GM19239 (cell line): Measurements from ENCODE around the gene UBE2M.

Experiments
- DNase-seq: peaks from one replicate; pipeline ENCODE4 v3.0.0; 2011; ENCODE audit warnings: low spot score; ENCODE audit not compliant: insufficient read length
- FAIRE-seq: peaks from 2 replicates; lab custom pipeline; 2011; peaks lifted over from hg19 to GRCh38; lab: Jason Lieb, UNC

UBE2M gene

DNA sequence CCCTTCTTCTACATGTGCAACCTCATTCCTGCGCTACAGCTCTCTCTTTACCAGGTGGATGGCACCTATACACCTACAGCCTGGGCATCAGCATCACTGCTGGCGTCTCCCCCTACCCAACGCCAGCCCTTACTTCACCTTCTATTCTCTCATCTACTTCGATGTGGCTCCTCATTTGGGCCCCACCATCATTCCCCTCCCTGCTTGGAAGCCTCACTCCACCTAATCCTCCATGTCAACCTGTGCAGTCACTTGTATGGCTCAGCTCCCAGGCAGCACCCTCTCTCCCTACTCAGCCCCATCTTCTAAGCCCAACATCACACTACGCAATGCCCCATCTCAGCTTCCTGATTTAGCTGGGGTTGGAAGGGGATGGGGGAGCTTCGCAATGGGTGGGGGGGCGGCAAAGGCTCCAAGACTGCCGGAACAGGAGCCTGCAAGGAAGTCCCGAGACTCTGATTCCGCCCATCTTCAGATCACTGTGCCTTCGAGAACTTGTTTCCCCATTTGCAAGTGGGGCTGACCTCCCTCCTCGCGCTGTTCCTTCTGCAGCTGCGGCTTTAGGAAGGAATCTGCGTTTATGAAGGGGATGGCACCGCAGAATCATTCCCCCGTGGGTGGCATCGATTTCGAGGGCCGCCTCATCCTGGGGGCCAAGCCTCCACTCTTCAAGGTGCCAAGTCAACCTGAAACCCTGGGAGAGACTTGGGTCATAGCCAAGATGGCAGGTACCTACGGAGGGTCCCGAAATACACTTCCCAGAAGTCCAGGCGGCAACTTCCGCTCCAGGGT, 13.8 kb upstream of the UBE2M start:
- DNase-seq (no peak), FAIRE-seq (no peak)

DNA sequence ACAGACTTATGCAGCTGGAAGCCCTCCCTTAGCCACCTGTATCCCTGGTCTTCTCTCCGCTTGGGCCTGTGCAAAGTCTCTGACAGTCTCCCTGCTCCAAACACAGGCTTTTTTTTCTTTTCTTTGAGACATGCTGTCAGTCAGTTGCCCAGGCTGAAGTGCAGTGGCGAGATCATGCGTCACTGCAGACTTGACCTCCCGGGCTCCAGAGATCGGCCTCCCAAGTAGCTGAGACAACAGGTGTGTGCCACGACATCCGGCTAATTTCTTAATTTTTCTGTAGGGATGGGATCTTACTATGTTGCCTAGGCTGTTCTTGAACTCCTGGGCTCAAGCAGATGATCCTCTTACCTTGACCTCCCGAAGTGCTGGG, 13.2 kb upstream of the UBE2M start:
- FAIRE-seq = no peak

DNA sequence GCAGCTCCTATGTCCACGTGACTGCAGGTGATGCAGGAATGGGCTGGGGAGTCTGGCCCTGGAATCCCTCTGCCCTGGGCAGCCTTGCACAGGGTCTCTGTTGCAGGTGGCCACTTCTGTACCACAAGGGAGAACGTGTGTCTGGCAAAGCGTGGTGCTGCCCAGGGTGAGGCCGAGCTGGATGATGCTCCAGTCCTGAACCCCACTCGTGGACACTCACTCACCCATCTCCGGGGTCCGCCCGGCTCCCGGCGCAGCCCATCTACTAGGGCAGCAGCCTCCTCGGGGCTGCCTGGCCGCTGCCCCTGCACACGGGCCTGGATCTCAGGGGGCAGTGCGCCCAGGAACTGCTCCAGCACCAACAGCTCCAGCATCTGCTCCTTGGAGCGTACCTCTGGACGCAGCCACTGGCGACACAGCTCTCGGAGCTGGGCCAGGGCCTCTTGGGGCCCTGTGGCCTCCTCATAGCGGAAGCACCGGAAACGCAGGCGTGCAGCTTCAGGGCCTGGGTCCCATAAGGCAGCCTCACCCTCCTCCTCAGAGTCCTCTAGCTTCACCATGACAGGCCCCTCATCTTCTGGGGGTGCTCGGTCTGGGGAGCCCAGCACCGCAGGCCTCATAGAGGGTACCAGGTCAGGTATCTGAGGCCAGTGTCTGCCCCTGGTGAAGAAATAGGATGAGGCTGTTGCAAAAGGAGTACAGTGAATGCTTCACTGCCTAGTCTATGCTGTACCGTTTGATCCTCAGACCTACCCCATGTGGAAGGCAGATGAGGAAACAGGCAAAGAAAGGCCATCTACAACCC, 12.6 kb upstream of the UBE2M start:
- FAIRE-seq (no peak), DNase-seq (no peak)

More for the DNA sequence above, 13.2 kb upstream of the UBE2M start:
- DNase-seq = no peak

DNA sequence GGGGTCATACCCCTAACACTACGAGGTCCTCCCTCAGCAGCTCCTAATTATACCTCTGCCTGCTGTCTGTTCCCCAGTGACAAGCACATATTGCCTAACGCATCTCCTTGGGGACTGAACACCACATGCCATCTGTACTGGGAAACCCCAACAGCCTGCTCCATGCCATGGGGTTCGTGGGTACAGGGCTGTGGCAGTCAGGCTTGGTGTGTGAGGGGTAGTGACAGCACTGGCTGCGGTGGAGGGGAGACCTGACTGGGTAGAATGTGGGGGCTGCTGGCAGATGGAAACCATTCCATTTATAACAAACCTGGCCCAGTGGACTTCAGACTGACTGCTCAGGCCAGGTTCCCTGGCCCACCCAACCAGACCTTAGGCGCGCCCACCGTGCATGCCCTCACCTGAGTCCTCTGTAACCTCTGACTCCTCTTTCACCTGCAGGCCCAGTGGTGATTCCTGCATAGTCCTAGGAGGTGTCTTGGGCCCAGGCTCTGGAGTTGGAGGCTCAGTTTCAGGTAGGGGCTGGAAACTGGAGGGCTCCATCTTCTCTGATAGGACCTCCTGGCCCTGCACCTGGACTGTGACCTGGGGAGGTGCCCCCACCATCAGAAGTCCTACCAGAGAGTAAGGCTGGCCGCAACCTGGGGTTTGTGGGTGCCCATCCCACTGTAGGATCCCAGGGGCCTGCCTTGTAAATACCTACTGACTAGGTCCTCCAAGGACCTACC, 11.7 kb upstream of the UBE2M start:
- FAIRE-seq (no peak), DNase-seq (no peak)

DNA sequence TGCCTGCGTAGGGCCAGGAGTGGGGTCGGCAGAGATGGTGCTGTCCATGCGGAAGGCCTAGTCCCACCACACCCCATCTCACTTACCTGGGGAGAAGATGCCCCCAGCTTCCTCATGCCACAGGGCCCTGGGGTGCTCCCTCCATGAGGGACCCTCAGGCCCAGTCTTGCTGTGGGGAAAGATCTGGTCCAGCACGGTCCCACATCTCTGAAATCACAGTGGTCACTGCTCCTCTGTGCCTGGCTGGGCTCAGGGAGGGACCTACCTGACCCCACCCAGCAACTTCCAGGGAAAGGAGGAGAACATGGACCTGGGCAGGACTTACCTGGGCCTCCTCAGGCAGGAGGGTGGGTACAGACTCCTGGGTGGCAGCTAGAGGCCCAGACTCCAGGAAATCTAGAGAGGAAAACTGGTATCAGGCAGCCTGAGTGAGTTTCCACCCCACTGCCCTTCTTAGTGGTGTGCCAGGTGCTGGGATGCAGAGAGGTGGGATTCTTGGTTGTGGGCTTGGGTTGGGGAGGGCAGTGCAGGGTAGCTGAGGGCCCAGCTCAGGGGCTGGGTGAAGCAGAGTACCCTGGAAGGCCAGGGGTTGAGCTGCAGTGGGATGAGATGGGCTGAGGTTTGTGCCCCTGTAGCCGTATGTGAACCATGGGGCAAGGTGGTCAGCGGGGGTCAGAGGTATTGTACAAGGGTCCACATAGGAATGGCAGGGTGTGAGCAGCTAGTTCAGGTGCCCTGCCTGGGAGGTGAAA, 11.0 kb upstream of the UBE2M start:
- FAIRE-seq (no peak), DNase-seq (no peak)

DNA sequence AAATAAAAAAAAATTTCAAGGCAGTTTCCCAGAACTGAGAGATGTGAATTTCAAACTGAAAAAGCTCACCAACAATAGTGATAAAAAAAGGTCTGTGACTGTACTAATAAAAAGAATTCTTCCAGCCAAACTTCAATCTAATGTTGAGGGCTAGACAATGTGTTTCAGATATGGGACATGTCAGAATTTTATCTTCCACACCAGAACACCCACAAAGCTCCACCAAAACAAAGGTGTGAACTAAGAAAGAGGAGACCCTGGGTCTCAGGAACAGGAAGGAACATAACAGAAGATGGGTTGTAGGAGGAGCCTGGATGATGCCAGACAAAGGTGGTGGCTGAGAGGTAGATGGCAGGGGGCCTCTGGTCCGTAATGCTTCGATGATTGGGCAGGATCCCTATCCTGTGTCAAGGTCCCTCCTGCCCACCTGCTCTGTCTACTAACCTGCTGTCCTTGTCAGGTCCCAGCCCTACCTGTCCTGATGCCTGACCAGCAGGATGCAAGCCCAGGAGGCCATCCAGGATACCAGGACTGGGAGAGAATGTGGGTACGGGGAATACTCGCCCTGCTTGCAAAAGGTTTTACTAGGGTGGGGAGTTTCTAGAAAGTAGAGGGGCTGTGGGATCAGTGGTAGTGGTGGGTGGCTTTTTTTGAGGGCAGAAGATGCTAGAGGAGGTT, 10.2 kb upstream of the UBE2M start:
- FAIRE-seq (no peak), DNase-seq (no peak)

DNA sequence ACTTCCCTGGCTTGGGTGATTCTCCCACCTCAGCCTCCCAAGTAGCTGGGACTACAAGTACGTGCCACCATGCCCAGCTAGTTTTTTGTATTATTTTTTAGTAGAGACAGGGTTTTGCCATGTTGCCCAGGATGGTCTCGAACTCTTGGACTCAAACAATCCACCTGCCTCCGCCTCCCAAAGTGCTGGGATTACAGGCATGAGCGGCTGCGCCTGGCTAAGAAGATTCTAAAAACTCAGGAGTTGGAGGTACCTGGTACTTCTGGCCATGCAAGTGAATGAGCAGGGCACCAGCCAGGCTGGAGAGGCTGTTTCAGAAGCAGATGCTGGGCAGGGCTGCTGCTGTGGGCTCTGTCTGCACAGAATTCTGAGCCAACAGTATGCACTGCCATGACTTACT, 8.6 kb upstream of the UBE2M start:
- FAIRE-seq (no peak), DNase-seq (no peak)

DNA sequence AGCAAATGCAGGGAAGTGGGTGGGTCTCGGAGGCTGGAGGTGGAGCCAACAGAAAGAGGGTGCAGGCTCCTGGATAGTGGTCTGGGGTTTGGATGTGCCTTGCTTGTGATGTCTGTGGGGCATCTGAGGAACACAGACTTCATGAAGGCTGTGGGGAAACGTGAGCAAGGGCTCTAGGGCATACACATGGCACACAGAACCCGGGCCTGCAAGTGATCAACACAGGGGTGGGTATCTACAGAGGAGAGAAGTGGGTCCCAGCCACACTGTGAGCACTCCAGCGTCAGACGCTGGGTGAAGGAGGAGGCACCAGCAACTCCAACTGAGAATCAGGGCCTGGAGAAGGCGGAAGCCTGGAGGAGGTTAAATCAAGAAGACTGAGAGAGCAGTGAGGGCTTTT, 5.4 kb upstream of the UBE2M start:
- no peak for FAIRE-seq
- no peak for DNase-seq

DNA sequence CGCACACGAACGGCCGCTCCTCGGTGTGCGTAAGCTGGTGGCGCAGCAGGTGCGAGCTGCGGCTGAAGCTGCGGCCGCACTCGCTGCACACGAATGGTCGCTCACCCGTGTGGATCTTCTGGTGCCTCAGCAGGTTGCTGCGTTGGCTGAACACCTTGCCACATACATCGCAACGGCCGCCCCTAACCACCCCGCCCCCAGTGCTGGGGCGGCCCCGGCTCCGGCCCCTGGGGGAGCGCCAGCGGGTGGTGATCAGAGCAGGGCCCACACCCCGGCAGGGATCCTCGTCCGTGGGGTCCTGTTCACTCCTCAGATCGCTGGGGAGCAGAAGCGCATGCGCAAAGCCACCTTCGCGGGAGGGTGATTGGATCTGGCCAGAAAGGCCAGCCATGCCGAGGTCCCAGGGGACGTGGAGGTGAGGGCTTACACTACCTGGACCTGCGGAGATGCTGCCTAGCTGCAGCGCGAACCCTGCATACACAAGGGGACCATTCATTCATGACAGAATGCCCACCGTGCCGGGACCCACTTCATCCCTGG, 4.7 kb upstream of the UBE2M start:
- DNase-seq = no peak
- peak; percentile 4 for FAIRE-seq

DNA sequence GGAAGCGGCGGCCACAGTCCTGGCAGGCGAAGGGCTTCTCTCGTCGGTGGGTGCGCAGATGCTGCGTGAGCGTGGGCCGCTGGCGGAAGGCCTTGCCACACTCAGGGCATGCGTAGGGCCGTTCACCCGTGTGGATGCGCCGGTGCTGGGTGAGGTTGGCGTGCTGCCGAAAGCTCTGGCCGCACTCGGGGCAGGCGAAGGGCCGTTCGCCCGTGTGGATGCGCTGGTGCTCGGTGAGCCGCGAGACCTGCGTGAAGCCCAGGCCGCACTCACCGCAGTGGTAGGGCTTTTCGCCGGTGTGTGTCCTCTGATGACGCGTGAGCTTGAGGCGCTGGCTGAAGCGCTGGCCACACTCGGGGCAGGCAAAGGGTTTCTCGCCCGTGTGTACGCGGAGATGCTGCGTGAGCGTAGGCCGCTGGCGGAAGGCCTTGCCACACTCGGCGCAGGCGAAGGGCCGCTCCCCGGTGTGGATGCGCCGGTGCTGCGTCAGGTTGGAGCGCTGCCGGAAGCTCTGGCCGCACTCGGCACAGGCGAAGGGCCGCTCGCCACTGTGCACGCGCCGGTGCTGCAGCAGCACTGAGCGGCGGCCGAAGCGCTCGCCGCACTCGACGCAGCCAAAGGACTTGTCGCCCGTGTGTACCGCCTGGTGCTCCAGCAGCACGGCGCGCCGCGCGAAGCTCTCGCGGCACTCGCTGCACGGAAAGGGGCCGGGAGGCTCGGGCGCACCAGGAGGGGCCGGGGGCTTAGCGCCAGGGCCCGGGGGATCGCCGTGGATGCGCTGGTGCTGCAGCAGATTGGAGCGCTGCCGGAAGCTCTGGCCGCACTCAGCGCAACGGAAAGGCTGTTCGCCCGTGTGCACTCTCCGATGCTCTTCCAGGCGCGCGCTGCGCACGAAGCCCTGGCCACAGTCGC, 4.0 kb upstream of the UBE2M start:
- DNase-seq = no peak
- FAIRE-seq = no peak

DNA sequence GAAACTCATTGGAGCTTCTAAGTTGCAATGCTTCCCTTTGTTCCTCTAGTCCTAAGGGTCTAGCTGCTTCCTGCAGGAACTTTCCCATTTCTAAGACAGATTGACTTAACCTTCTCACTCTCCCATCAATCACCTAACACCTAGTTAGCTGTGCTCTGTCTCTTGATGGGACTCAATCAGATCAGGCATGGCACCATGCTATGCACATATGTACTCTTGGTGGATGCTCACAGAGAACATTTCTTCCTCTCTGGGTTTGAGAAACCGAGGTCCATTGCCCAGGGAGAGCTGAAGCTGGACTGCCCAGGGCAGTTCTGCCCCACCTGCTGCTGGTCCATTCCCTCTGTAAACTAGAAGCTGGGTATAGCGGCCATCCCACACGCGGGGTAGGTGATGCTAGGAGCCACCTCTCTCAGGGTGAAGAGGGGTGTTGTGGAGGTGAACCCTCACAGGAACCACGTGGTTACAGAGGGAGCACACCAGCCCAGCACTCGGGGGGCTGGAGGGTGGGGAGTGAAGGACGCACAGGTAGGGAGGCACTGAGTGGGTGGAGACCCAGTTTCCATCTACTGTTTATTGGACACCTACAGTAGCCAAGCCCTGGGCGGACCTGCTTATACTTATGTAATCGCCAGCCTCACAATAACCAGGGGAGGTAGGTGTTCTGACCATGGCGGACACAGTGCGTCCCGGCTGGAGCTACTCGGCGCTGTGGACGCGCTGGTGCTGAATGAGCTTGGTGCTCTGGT, 3.1 kb upstream of the UBE2M start:
- FAIRE-seq = no peak
- no peak for DNase-seq

DNA sequence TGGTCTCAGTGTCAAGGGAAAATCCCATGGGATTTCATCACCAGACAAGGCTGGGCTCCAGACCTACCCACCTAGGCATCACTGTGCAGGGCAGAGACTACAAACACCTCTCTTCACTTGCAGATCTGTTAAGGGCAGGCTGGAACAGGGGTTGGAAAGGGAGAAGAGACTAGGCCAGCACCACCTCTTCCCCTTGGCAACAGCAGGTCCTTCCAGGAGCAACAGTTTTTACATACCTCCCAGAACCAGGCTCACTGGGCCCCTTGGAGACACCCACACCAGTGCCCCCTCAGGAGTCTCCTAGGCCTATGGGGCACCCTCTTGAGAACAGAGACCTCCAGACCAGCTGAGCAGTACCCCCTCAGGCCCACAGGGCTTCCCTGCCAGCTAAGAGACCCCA, 2.5 kb upstream of the UBE2M start:
- FAIRE-seq = no peak
- DNase-seq = no peak

DNA sequence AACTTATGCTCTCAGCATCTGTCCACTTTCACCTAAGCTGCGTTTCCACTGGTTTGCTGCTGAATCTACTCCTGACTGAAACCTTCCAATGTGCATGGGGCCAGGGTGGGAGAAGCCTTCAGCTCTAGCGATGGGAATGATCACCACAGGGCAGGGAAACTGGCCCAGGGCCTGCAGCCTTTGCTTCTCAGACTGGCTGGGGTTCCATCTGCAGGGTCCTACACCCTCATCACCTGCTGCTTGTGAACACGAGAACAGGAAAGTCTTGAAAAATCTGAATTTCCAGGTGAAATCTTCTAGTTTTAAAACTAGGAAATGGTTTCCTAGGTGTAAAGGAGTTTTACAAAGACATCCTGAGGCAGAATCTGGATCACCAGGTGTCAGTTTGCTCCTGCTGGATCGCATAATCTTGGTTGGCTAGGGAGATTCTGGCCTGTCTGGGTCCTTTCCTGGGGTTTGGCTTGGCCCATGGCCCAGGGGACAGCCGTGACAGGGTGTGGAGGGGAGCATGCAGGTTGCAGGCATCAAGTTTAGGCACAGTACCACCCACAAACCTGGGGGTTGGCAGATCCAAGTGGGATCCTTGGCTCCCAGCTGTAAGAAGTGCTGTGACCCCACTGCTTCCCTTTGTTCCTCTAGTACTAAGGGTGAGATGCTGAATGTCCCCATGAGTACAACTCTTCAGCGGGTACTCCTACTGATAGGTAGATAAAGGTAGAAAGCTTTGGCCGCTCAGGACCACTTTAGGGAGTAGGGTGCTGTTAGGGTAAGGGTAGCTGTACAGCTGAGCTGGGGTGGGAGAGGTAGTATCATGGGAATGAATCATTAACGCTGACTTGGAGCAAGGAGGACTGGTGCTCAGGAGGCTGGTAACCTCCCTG, 1.8 kb upstream of the UBE2M start:
- FAIRE-seq = no peak
- DNase-seq = no peak

DNA sequence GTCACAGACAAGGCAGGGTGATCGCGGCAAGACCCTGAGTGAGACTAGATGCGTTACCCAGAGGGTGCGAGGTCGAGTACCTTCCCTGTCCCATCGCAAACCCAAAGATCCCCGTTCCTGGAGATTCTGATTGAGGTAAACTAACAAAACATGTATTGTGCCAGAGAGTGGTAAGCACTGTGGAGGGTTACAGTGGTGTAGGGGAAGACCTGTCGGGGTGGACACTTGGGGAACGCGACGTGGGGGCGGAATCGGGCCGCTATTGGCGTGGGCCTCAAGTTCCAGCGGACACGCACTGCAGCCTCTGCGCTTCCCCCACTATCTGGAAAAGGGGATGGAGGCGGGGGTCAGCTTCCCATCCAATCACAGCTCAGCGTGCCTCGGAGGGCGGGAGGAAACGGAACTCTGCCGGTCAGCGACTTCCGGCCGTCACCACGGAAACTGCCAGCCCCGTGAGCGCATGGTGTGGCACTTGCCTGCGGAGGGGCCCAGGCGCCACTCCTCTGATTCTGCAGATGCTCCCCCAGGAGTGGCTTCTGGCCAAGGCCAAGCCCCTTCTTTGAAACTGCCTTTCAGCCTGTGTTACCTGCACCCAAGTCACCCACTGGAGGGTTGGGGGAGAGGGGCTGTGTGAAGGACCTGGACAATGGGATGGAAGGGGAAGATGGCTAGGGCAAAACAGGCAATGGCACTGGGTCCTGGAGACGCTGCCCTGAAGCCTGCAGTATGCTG, 1.0 kb upstream of the UBE2M start:
- FAIRE-seq (peak; percentile 98), DNase-seq (peak; percentile 90)

DNA sequence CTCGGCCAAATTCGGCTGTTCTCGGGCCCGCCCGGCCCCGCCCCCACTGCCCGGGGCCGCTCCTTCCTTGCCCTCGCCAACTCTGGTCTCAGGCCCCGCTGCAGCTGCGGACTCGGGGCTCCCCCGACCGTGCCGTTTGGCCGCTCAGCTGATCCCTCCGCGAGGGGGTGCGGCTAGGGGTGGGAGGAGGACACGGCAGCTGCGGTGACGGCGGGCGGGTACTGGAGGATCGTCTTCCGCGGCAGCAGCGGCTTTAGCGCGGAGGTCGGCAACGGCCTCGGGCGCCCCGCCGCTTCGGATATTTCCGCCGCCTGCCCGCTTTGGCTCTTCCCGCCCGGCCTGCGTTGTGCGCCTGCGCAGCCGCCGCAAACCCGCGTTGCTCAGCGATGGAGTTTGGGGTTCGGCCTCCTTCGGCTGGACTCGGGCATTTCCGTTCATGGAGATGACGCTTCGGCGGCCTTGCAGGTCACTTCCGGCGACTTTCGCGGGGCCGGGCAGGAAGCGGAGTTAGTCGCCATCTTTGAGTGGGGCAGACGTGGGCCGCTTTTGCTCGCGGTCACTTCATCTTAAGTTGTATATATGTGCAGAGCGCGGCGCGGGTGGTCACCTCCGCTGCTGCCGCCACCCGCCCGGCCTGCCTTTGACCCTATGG, 338 bp upstream of the UBE2M start:
- FAIRE-seq = no peak
- peak; percentile 86 for DNase-seq
